CD4-positive, alpha-beta T cell (primary cell): ENCODE results near the gene TRPM5. TPM values are rescaled to one million over a fixed set of nuclear protein-coding genes. Genes with fewer than 3 reads are reported as not detected.

Experiments
- ATAC-seq: fragments of 200-7000 bp; cut with Tn5 transposase; one replicate; pipeline ENCODE4 v1.10.0; 2022; ENCODE audit warnings: mild to moderate bottlenecking; ENCODE audit not compliant: poor library complexity
- CTCF ChIA-PET: fragments of 350-600 bp; sonication (Branson Sonifier 250); formaldehyde crosslinking; loops from one replicate; lab custom pipeline; 2021; ENCODE audit warnings: antibody characterized with exemption, inconsistent platforms; lab: Charles Lee
- POLR2A ChIA-PET: fragments of 350-600 bp; sonication (Branson Sonifier 250); formaldehyde crosslinking; loops from one replicate; lab custom pipeline; 2021; ENCODE audit warnings: antibody characterized with exemption, inconsistent platforms; lab: Charles Lee
- DNase-seq, 14 experiments: peaks; one replicate each; pipeline ENCODE4 v3.0.0-alpha.2; 2013 to 2020; ENCODE audit warnings: mixed read lengths in 2 of 14
- H3K27ac ChIP-seq, 2 donors: one replicate each; pipeline versions ENCODE4 v1.5.1 to v1.7.0; 2013; ENCODE audit warnings: low read length in 2 of 2, low read depth in 1 of 2, mild to moderate bottlenecking in 1 of 2
- H3K27me3 ChIP-seq, 2 experiments: 1 replicate in 1 of 2; 2 replicates in 1 of 2; pipeline versions ENCODE4 v1.6.1 to v1.7.0; 2013; ENCODE audit warnings: low read length in 2 of 2, control low read depth in 1 of 2, mild to moderate bottlenecking in 1 of 2, moderate library complexity in 1 of 2; ENCODE audit not compliant: insufficient read depth in 2 of 2, control insufficient read depth in 1 of 2
- H3K36me3 ChIP-seq: one replicate; pipeline ENCODE4 v1.6.1; 2013; ENCODE audit warnings: low read length, control low read depth; ENCODE audit not compliant: insufficient read depth
- H3K4me1 ChIP-seq: one replicate; pipeline ENCODE4 v1.6.1; 2013; ENCODE audit warnings: low read length, control low read depth; ENCODE audit not compliant: insufficient read depth
- H3K4me3 ChIP-seq: one replicate; pipeline ENCODE4 v1.5.1; 2013; ENCODE audit warnings: mild to moderate bottlenecking, low read length, moderate library complexity
- H3K9me3 ChIP-seq, 2 experiments: 1 replicate in 1 of 2; 2 replicates in 1 of 2; pipeline versions ENCODE4 v1.6.1 to v1.7.0; 2013; ENCODE audit warnings: low read length in 2 of 2, mild to moderate bottlenecking in 2 of 2, control low read depth in 1 of 2, moderate library complexity in 1 of 2; ENCODE audit not compliant: control insufficient read depth in 1 of 2, insufficient read depth in 1 of 2
- H3K27ac Mint-ChIP-seq: one replicate; pipeline ENCODE4 v1.8.0; 2020; ENCODE audit warnings: mixed read lengths
- H3K27me3 Mint-ChIP-seq: one replicate; pipeline ENCODE4 v1.8.0; 2021; ENCODE audit warnings: mixed read lengths
- H3K36me3 Mint-ChIP-seq: one replicate; pipeline ENCODE4 v1.8.0; 2021; ENCODE audit warnings: low read depth, mixed read lengths
- H3K4me1 Mint-ChIP-seq: one replicate; pipeline ENCODE4 v1.8.0; 2021; ENCODE audit warnings: low read depth, mixed read lengths
- H3K4me3 Mint-ChIP-seq: one replicate; pipeline ENCODE4 v1.8.0; 2020; ENCODE audit warnings: mild to moderate bottlenecking, mixed read lengths
- H3K9me3 Mint-ChIP-seq: one replicate; pipeline ENCODE4 v1.8.0; 2020; ENCODE audit warnings: mixed read lengths
- CTCF ChIP-seq: fragments of 200-600 bp; IDR thresholded peaks from one replicate; pipeline ENCODE4 v1.8.0; 2022; ENCODE audit warnings: antibody characterized with exemption, mild to moderate bottlenecking
- intact Hi-C, 2 experiments: fragments of 100-400 bp; cut with DNase I in 1 of 2; cut with micrococcal nuclease in 1 of 2; formaldehyde crosslinking; loops; one replicate each; pipeline versions ENCODE4 v1.15.1 to v1.9.0; 2023 to 2025; cut with DNase I, micrococcal nuclease
- total RNA-seq, 174 experiments: library from RNA in 2 of 174; stranded (reverse) in 2 of 174; gene quantifications; one replicate each; pipeline ENCODE4 v1.2.3 and lab custom pipeline; 2021 to 2026

TRPM5 gene
- total RNA-seq, 2 experiments from 2014 or later, result 0.91 to 1.3 TPM

GRCh38 chr11:2398664-2399355 lies 45.5 kb downstream of the TRPM5 start:
- TF ChIP-seq CTCF, result no peak
- Mint-ChIP-seq H3K4me3 (peak overlapping the region; percentile 98), H3K4me1 (peaks cover 17% of the 10 kb centered on the region), H3K9me3 (no peaks in the 10 kb centered on the region), H3K36me3 (peaks cover 29% of the 10 kb centered on the region), H3K27ac (peak overlapping the region; percentile 97), H3K27me3 (no peaks in the 10 kb centered on the region)
- Histone ChIP-seq H3K4me1 (peaks cover 35% of the 10 kb centered on the region), H3K27me3 (no peaks in the 10 kb centered on the region), H3K27ac (peak overlapping the region; percentile 95 to 99), H3K4me3 (no peak overlapping the region), H3K36me3 (peaks cover 46% of the 10 kb centered on the region), H3K9me3 (no peaks in the 10 kb centered on the region)
- ATAC-seq (no peak), DNase-seq (no peak)
- CTCF ChIA-PET, result interaction anchor here (1.0 kb wide), 1 partner anchor 12 kb away, joined by 5 read pairs; no protein-coding TSS in a partner anchor
- intact Hi-C loops, result loop anchor here in 1 of 2 experiments (1.0 to 10.0 kb wide), 2 partner anchors 21 to 544 kb away; partner anchors contain the start of gene LSP1
- POLR2A ChIA-PET, result interaction anchor here (0.6 to 2.6 kb wide), 3 partner anchors 12 to 1792 kb away, joined by 3 to 24 read pairs (median 20); partner anchors contain the start of genes C11orf21 and TSPAN32

GRCh38 chr11:2397005-2397404 lies 47.3 kb downstream of the TRPM5 start:
- no peaks in the 10 kb centered on the region for H3K27me3 Mint-ChIP-seq
- POLR2A ChIA-PET, result no interaction called here
- no peaks in the 10 kb centered on the region for H3K9me3 ChIP-seq
- no peak for TF ChIP-seq CTCF
- no peak overlapping the region for H3K27ac ChIP-seq
- CTCF ChIA-PET, result no interaction called here
- H3K27ac Mint-ChIP-seq, result peak overlapping the region; percentile 74
- ATAC-seq, result no peak
- no peak overlapping the region for H3K4me3 ChIP-seq
- H3K36me3 Mint-ChIP-seq, result peaks cover 19% of the 10 kb centered on the region
- H3K4me1 ChIP-seq, result peaks cover 30% of the 10 kb centered on the region
- intact Hi-C loops, result loop anchor here in 1 of 2 experiments (10.0 kb wide), 1 partner anchor 542 kb away; the partner anchor contains the start of gene LSP1
- no peaks in the 10 kb centered on the region for H3K9me3 Mint-ChIP-seq
- no peaks in the 10 kb centered on the region for H3K27me3 ChIP-seq
- H3K4me1 Mint-ChIP-seq, result peaks cover 17% of the 10 kb centered on the region
- peaks cover 41% of the 10 kb centered on the region for H3K36me3 ChIP-seq
- H3K4me3 Mint-ChIP-seq, result peak overlapping the region; percentile 31
- DNase-seq, result no peak

GRCh38 chr11:2396471-2396870 lies 47.8 kb downstream of the TRPM5 start:
- Mint-ChIP-seq H3K36me3 (peaks cover 16% of the 10 kb centered on the region), H3K4me3 (no peak overlapping the region), H3K27ac (no peak overlapping the region), H3K9me3 (no peaks in the 10 kb centered on the region), H3K27me3 (no peaks in the 10 kb centered on the region), H3K4me1 (peaks cover 16% of the 10 kb centered on the region)
- Histone ChIP-seq H3K27me3 (no peaks in the 10 kb centered on the region), H3K4me1 (peaks cover 28% of the 10 kb centered on the region), H3K4me3 (no peak overlapping the region), H3K27ac (no peak overlapping the region), H3K9me3 (no peaks in the 10 kb centered on the region), H3K36me3 (peaks cover 46% of the 10 kb centered on the region)
- CTCF ChIA-PET, result no interaction called here
- TF ChIP-seq CTCF, result no peak
- intact Hi-C loops, result loop anchor here in 1 of 2 experiments (10.0 kb wide), 1 partner anchor 542 kb away; the partner anchor contains the start of gene LSP1
- DNase-seq (no peak), ATAC-seq (no peak)
- POLR2A ChIA-PET, result no interaction called here
